GM12878 (cell line): ENCODE measurements around the gene ABCG1. TPM values are rescaled to one million over a fixed set of nuclear protein-coding genes. Genes with fewer than 3 reads are reported as not detected.
A peak's percentile ranks its signal among the peaks of the same experiment; 100 is the strongest.

ENCODE experiments used
- ASH2L ChIP-seq: fragments of 300-600, 200-600 bp; sonication (generic); IDR thresholded peaks from 2 replicates; pipeline ENCODE4 v1.6.1; 2017; ENCODE audit warnings: low read depth, mild to moderate bottlenecking, borderline replicate concordance
- ATF2 ChIP-seq: IDR thresholded peaks from 2 replicates; pipeline ENCODE4 v1.6.1; 2012; ENCODE audit warnings: low read length, inconsistent platforms
- BHLHE40 ChIP-seq, 2 experiments: fragments of 450-650 bp in 1 of 2; IDR thresholded peaks; 2 replicates each; pipeline ENCODE4 v1.6.1; 2011 to 2017; ENCODE audit warnings: low read depth in 2 of 2, borderline replicate concordance in 1 of 2, improper control_type of control experiment in 1 of 2, low read length in 1 of 2, mild to moderate bottlenecking in 1 of 2
- CBX5 ChIP-seq: sonication (generic); IDR thresholded peaks from 2 replicates; pipeline ENCODE4 v1.6.1; 2016; ENCODE audit warnings: low read depth, moderate library complexity, mild to moderate bottlenecking, inconsistent platforms
- CHD4 ChIP-seq: fragments of 200-600 bp; sonication (generic); IDR thresholded peaks from 2 replicates; pipeline ENCODE4 v1.6.1; 2016; ENCODE audit warnings: mild to moderate bottlenecking
- CUX1 ChIP-seq: IDR thresholded peaks from 2 replicates; pipeline ENCODE4 v1.6.1; 2012; ENCODE audit warnings: improper control_type of control experiment, low read depth, low read length; ENCODE audit not compliant: insufficient replicate concordance
- DPF2 ChIP-seq: fragments of 450-650 bp; IDR thresholded peaks from 2 replicates; pipeline ENCODE4 v1.6.1; 2017; ENCODE audit warnings: mild to moderate bottlenecking
- EED ChIP-seq: sonication (generic); IDR thresholded peaks from 2 replicates; pipeline ENCODE4 v1.6.1; 2016; ENCODE audit warnings: antibody characterized with exemption, low read depth
- GATAD2B ChIP-seq: fragments of 450-650 bp; conservative IDR thresholded peaks from 2 replicates; pipeline ENCODE4 v1.6.1; 2017; ENCODE audit warnings: low read depth, mild to moderate bottlenecking, moderate library complexity
- HCFC1 ChIP-seq: fragments of 150-350 bp; IDR thresholded peaks from 2 replicates; pipeline ENCODE4 v1.6.1; 2014; ENCODE audit warnings: low read length
- HDAC2 ChIP-seq: fragments of 200-600 bp; sonication (generic); IDR thresholded peaks from 2 replicates; pipeline ENCODE4 v1.6.1; 2017
- IRF4 ChIP-seq: IDR thresholded peaks from 2 replicates; pipeline ENCODE4 v1.6.1; 2011; ENCODE audit warnings: low read depth, low read length
- JUNB ChIP-seq: IDR thresholded peaks from 2 replicates; pipeline ENCODE4 v1.6.1; 2016; ENCODE audit warnings: antibody characterized with exemption, mild to moderate bottlenecking
- MEF2B ChIP-seq: fragments of 450-650 bp; IDR thresholded peaks from 2 replicates; pipeline ENCODE4 v1.6.1; 2018; ENCODE audit warnings: mild to moderate bottlenecking, moderate library complexity; ENCODE audit not compliant: partially characterized antibody, poor library complexity, severe bottlenecking
- MLLT1 ChIP-seq: fragments of 450-650 bp; IDR thresholded peaks from 2 replicates; pipeline ENCODE4 v1.6.1; 2016; ENCODE audit warnings: mild to moderate bottlenecking
- NRF1 ChIP-seq: conservative IDR thresholded peaks from 2 replicates; pipeline ENCODE4 v1.6.1; 2011; ENCODE audit warnings: mild to moderate bottlenecking, low read depth, low read length, improper control_type of control experiment
- PAX5 ChIP-seq: IDR thresholded peaks from 2 replicates; pipeline ENCODE4 v1.6.1; 2011; ENCODE audit warnings: low read depth, low read length, borderline replicate concordance
- PKNOX1 ChIP-seq: fragments of 450-650 bp; IDR thresholded peaks from 2 replicates; pipeline ENCODE4 v1.6.1; 2016; ENCODE audit warnings: mild to moderate bottlenecking
- RAD51 ChIP-seq: fragments of 450-650 bp; IDR thresholded peaks from 2 replicates; pipeline ENCODE4 v1.6.1; 2016; ENCODE audit warnings: moderate library complexity, mild to moderate bottlenecking, inconsistent platforms
- SIN3A ChIP-seq: IDR thresholded peaks from 2 replicates; pipeline ENCODE4 v1.6.1; 2012; ENCODE audit warnings: low read depth, low read length, improper control_type of control experiment
- SUZ12 ChIP-seq: fragments of 200-600 bp; sonication (generic); IDR thresholded peaks from one replicate; pipeline ENCODE4 v1.6.1; 2018; ENCODE audit warnings: antibody characterized with exemption, mild to moderate bottlenecking; ENCODE audit not compliant: unreplicated experiment
- ZNF274 ChIP-seq: IDR thresholded peaks from one replicate; pipeline ENCODE4 v1.8.0; 2011; ENCODE audit not compliant: insufficient read length, insufficient read depth
- polyA plus RNA-seq, 11 experiments: library from polyadenylated mRNA; depleted of rRNA in 4 of 11; unstranded in 6 of 11; stranded (reverse) in 5 of 11; fragments of >200 nt; fragmentation: Nextera tagmentation in 4 of 11; fragmentation: Illumina TruSeq in 1 of 11; extraction: Ambion mirVana in 4 of 11; extraction: Trizol in 1 of 11; gene quantifications; 1 replicate in 1 of 11; 2 replicates in 10 of 11; pipeline versions ENCODE4 v1.2.1 to v1.2.3, GENCODE V29; 2011 to 2016; ENCODE audit warnings: inconsistent platforms in 2 of 11, missing spikeins in 2 of 11, low read depth in 1 of 11
- total RNA-seq, 4 experiments: library from RNA; depleted of rRNA in 3 of 4; stranded (reverse); fragments of >200 nt in 3 of 4; fragmentation: Illumina TruSeq in 1 of 4; extraction: Trizol in 1 of 4; gene quantifications; 2 replicates each; pipeline versions ENCODE4 v1.2.1 to v1.2.3, GENCODE V29; 2013 to 2021

Gene ABCG1
- total and polyA plus RNA-seq, 10 of the 15 experiments (the other 5 are each of a cell fraction or from before 2014, with no cell fraction given) = 0.59 to 19.3 (median 5.7) TPM

- TF ChIP-seq CUX1 (no peak), CBX5 (peak; percentile 74; the same call in 1 of the 2 replicates), RAD51 (peak; percentile 52; the same call in 1 of the 2 replicates), JUNB (peak; percentile 55), CHD4 (no peak), DPF2 (peak; percentile 98), PKNOX1 (peak; percentile 66; the same call in 1 of the 2 replicates), BHLHE40 (IDR thresholded peaks at IDR 0.05; ENCODE audit: borderline replicate concordance in 1 of 2, low read depth in 2 of 2, low read length in 1 of 2) (peak; percentile 88), HCFC1 (no peak), MEF2B (peak; percentile 84), ASH2L (0 out of 2 replicates have a peak, but pooled peaks have one; percentile 68), GATAD2B (no peak; the same call in 1 of the 2 replicates), HDAC2 (no peak), IRF4 (peak; percentile 96), EED (peak; percentile 87), ATF2 (peak; percentile 77), NRF1 (no peak), SIN3A (no peak), MLLT1 (peak; percentile 65), SUZ12 (no peak), ZNF274 (no peak), PAX5 (peak; percentile 81; the same call in 1 of the 2 replicates)
Observed at GRCh38 chr21:42233067-42233961, 14.4 kb downstream of the ABCG1 start (continued).
